K562 (cell line): ENCODE results near the gene CEBPE. TPM values are rescaled to one million over a fixed set of nuclear protein-coding genes. Genes with fewer than 3 reads are reported as not detected.

Source experiments
- ATAC-seq: fragments of 200-7000 bp; cut with Tn5 transposase; 3 replicates; pipeline ENCODE4 v1.9.1; 2020; ENCODE audit warnings: moderate library complexity
- BruUV-seq: library from RNA; stranded (reverse); fragments of 400-500 nt; replicated peaks from 2 replicates; lab custom pipeline; 2021; lab: Mats Ljungman, UMichigan
- CTCF ChIA-PET: fragments of 300-600 bp; formaldehyde crosslinking; extraction: SDS; loops from one replicate; lab custom pipeline; 2021; ENCODE audit warnings: low intra/inter-chr PET ratio; lab: Yijun Ruan, JAX
- POLR2A ChIA-PET: fragments of 300-600, 350-650 bp; sonication (Branson Sonifier 250); formaldehyde crosslinking; extraction: SDS; loops from one replicate; lab custom pipeline; 2021; ENCODE audit warnings: antibody characterized with exemption, inconsistent platforms; lab: Yijun Ruan, JAX
- DNase-seq, 4 experiments: peaks; one replicate each; pipeline versions ENCODE4 v3.0.0 to v3.0.0-alpha.2; 2011 to 2018; ENCODE audit warnings: low spot score in 3 of 4, mixed read lengths in 3 of 4; ENCODE audit errors: extremely low read depth in 1 of 4
- FAIRE-seq: peaks from 2 replicates; lab custom pipeline; 2011; peaks lifted over from hg19 to GRCh38; lab: Jason Lieb, UNC
- H2AFZ ChIP-seq: 2 replicates; pipeline ENCODE4 v1.6.0; 2011; ENCODE audit warnings: low read depth, low read length, control low read depth, inconsistent platforms
- H3K27ac ChIP-seq: fragments of 200-600 bp; 3 replicates; pipeline ENCODE4 v1.8.0; 2011; ENCODE audit warnings: low read depth, mild to moderate bottlenecking, control low read depth, inconsistent platforms, low read length, moderate library complexity, mixed read lengths; ENCODE audit errors: extremely low read depth
- H3K27me3 ChIP-seq, 2 experiments: fragments of 300-600 bp in 1 of 2; 2 replicates in 1 of 2; 3 replicates in 1 of 2; pipeline versions ENCODE4 v1.6.0 to v1.8.0; 2011; ENCODE audit warnings: inconsistent platforms in 2 of 2, low read length in 2 of 2, mild to moderate bottlenecking in 1 of 2, mixed read lengths in 1 of 2, moderate library complexity in 1 of 2; ENCODE audit not compliant: control insufficient read depth in 2 of 2, insufficient read depth in 2 of 2
- H3K36me3 ChIP-seq: fragments of 300-600 bp; 3 replicates; pipeline ENCODE4 v1.8.0; 2011; ENCODE audit warnings: mild to moderate bottlenecking, low read length, inconsistent platforms; ENCODE audit not compliant: control insufficient read depth, insufficient read depth
- H3K4me1 ChIP-seq, 2 experiments: fragments of 200-600 bp in 1 of 2; replicated peaks in 1 of 2; 2 replicates in 1 of 2; 3 replicates in 1 of 2; pipeline versions ENCODE4 v1.5.1 to v1.8.0; 2011; ENCODE audit warnings: inconsistent platforms in 2 of 2, low read length in 2 of 2, mild to moderate bottlenecking in 1 of 2, mixed read lengths in 1 of 2, moderate library complexity in 1 of 2; ENCODE audit not compliant: control insufficient read depth in 2 of 2, insufficient read depth in 2 of 2
- H3K4me2 ChIP-seq: 2 replicates; pipeline ENCODE4 v1.6.1; 2011; ENCODE audit warnings: low read length, control low read depth, inconsistent platforms, mixed read lengths; ENCODE audit not compliant: insufficient read depth
- H3K4me3 ChIP-seq: fragments of 200-600 bp; sonication (generic), shearing (Covaris generic); 2 replicates; pipeline ENCODE4 v1.5.1; 2016; ENCODE audit warnings: control low read depth, inconsistent platforms
- H3K79me2 ChIP-seq: fragments of 200-600 bp; 3 replicates; pipeline ENCODE4 v1.8.0; 2011; ENCODE audit warnings: low read length, inconsistent platforms; ENCODE audit not compliant: control insufficient read depth, insufficient read depth
- H3K9ac ChIP-seq, 2 experiments: 2 replicates each; pipeline versions ENCODE4 v1.6.0 to v1.6.1; 2011; ENCODE audit warnings: low read depth in 2 of 2, low read length in 2 of 2, control low read depth in 1 of 2, inconsistent platforms in 1 of 2, mild to moderate bottlenecking in 1 of 2, mixed read lengths in 1 of 2; ENCODE audit not compliant: insufficient read depth in 1 of 2
- H3K9me1 ChIP-seq: one replicate; pipeline ENCODE4 v1.6.0; 2011; ENCODE audit warnings: inconsistent platforms, mild to moderate bottlenecking, low read length, moderate library complexity; ENCODE audit not compliant: control insufficient read depth, insufficient read depth
- H3K9me3 ChIP-seq: replicated peaks from 2 replicates; pipeline ENCODE4 v1.5.1; 2011; ENCODE audit warnings: low read depth, low read length, inconsistent platforms; ENCODE audit not compliant: control insufficient read depth, insufficient read depth
- H4K20me1 ChIP-seq: replicated peaks from 2 replicates; pipeline ENCODE4 v1.6.1; 2011; ENCODE audit warnings: low read length, inconsistent platforms, mixed read lengths; ENCODE audit not compliant: control insufficient read depth, insufficient read depth
- CREB1 ChIP-seq, 2 experiments: sonication (generic) in 1 of 2; formaldehyde crosslinking in 1 of 2; IDR thresholded peaks; 2 replicates each; pipeline versions ENCODE4 v1.6.1 to v1.8.0; 2012 to 2022; ENCODE audit warnings: inconsistent platforms in 1 of 2, mild to moderate bottlenecking in 1 of 2, missing genetic modification reagents in 1 of 2, moderate library complexity in 1 of 2
- HCFC1 ChIP-seq: IDR thresholded peaks from 2 replicates; pipeline ENCODE4 v1.6.1; 2012; ENCODE audit warnings: low read depth, low read length, improper control_type of control experiment
- MGA ChIP-seq: fragments of 450-650 bp; IDR thresholded peaks from 2 replicates; pipeline ENCODE4 v1.6.1; 2016; ENCODE audit warnings: mild to moderate bottlenecking, moderate library complexity
- MYBL2 ChIP-seq, 2 experiments: fragments of 450-650 bp in 1 of 2; sonication (generic) in 1 of 2; formaldehyde crosslinking in 1 of 2; IDR thresholded peaks; 2 replicates each; pipeline versions ENCODE4 v1.6.1 to v1.8.1; 2017 to 2022; ENCODE audit warnings: borderline replicate concordance in 1 of 2, inconsistent platforms in 1 of 2, low read depth in 1 of 2, mild to moderate bottlenecking in 1 of 2, missing genetic modification reagents in 1 of 2, moderate library complexity in 1 of 2
- PHF8 ChIP-seq: fragments of 200-600 bp; sonication (generic); IDR thresholded peaks from 2 replicates; pipeline ENCODE4 v1.6.1; 2012; ENCODE audit warnings: mixed run types, mild to moderate bottlenecking, inconsistent platforms, low read length, moderate library complexity, borderline replicate concordance
- PTBP1 ChIP-seq: fragments of 200-400 bp; formaldehyde crosslinking; IDR thresholded peaks from 2 replicates; pipeline ENCODE4 v1.6.1; 2017; ENCODE audit warnings: low read depth, low read length
- TRIM28 ChIP-seq: fragments of 450-650 bp; IDR thresholded peaks from 2 replicates; pipeline ENCODE4 v1.6.1; 2017
- ZNF444 ChIP-seq: fragments of 250-450 bp; sonication (Bioruptor Pico); IDR thresholded peaks from 2 replicates; pipeline ENCODE4 v1.4.0; 2020; ENCODE audit warnings: mild to moderate bottlenecking, moderate library complexity
- WGBS: fragments of 100-300 bp; shearing (Covaris generic); methylation state at CpG from one replicate; pipeline ENCODE4 v1.1.6; 2016; ENCODE audit warnings: low coverage, mixed read lengths; ENCODE audit not compliant: insufficient coverage; ENCODE audit errors: missing lambda C conversion rate; 5-methylcytosine and 5-hydroxymethylcytosine counted together
- in situ Hi-C: fragments of 300-500 bp; cut with MboI; formaldehyde crosslinking; loops from 4 replicates; pipeline ENCODE4 v1.15.0; 2018; ENCODE audit warnings: inconsistent platforms, mixed read lengths
- intact Hi-C: fragments of 100-400 bp; cut with micrococcal nuclease; formaldehyde crosslinking; loops from 2 replicates; pipeline ENCODE4 v1.14.2; 2022
- polyA plus RNA-seq, 8 experiments: library from polyadenylated mRNA; depleted of rRNA in 4 of 8; stranded (reverse) in 5 of 8; unstranded in 3 of 8; fragments of >200 nt; fragmentation: Nextera tagmentation in 2 of 8; fragmentation: Illumina TruSeq in 1 of 8; extraction: Ambion mirVana in 2 of 8; extraction: Trizol in 1 of 8; gene quantifications; 2 replicates each; pipeline versions ENCODE4 v1.2.1 to v1.2.3, GENCODE V29; 2011 to 2014; ENCODE audit warnings: inconsistent platforms in 1 of 8, missing spikeins in 1 of 8
- total RNA-seq, 7 experiments: library from RNA; depleted of rRNA in 6 of 7; stranded (reverse); fragments of >200 nt in 6 of 7; fragmentation: Illumina TruSeq in 2 of 7; extraction: Trizol in 2 of 7; gene quantifications; 2 replicates each; pipeline versions ENCODE4 v1.2.1 to v1.2.3, GENCODE V29; 2011 to 2021; ENCODE audit warnings: low replicate concordance in 1 of 7

The CEBPE gene
- total and polyA plus RNA-seq, 9 of the 15 experiments (the other 6 are each of a cell fraction or from before 2014, with no cell fraction given): 0.09 to 0.15 (median 0.13) TPM; not detected in 6

- TSS peak; percentile 73 for BruUV-seq
- Histone ChIP-seq H3K9me3 (no peaks in the 10 kb centered on the region), H3K4me3 (peak within 1 kb of the TSS; percentile 83), H3K9me1 (no peaks in the 10 kb centered on the region), H3K4me1 (peaks cover 8 to 29% of the 10 kb centered on the region in 2 experiments; a peak in 4 of 5 replicates), H3K36me3 (peaks cover 57% of the 10 kb centered on the region), H3K27ac (peak within 1 kb of the TSS; percentile 98), H3K79me2 (peaks cover 76% of the 10 kb centered on the region), H3K4me2 (peak within 1 kb of the TSS; percentile 90), H4K20me1 (peaks cover 16% of the 10 kb centered on the region), H2AFZ (peak within 1 kb of the TSS; percentile 100), H3K27me3 (no peaks in the 10 kb centered on the region), H3K9ac (peak within 1 kb of the TSS; percentile 98 to 100)
- in situ Hi-C loops: no loop called here
- FAIRE-seq (peak; percentile 98), ATAC-seq (peak; percentile 91), DNase-seq (peak; percentile 88 to 99 (median 96))
- WGBS: under 1% methylated on average over 46 of the region's 46 CpGs
- ChIA-PET POLR2A (interaction anchor here (0.6 to 3.0 kb wide), 34 partner anchors 9 to 449 kb away, joined by 3 to 34 read pairs (median 4); partner anchors contain the start of genes CIROP, HAUS4, HOMEZ and IL25), CTCF (interaction anchor here (1.3 kb wide), 1 partner anchor 18 kb away, joined by 5 read pairs; no protein-coding TSS in a partner anchor)
- intact Hi-C loops: loop anchor here (2.0 kb wide), 1 partner anchor 17 kb away; no protein-coding TSS in a partner anchor
- TF ChIP-seq MGA: no peak; the same call in 1 of the 2 replicates
- TF ChIP-seq HCFC1: peak; percentile 25; the same call in 1 of the 2 replicates
- TF ChIP-seq PHF8: peak; percentile 75; the same call in 1 of the 2 replicates
- TF ChIP-seq MYBL2 (IDR thresholded peaks at IDR 0.05; ENCODE audit: low read depth): no peak
- no peak for TF ChIP-seq MYBL2 (CRISPR knock-in tag; IDR thresholded peaks at IDR 0.05; ENCODE audit: borderline replicate concordance)
- TF ChIP-seq ZNF444 (CRISPR knock-in tag): no peak
- TF ChIP-seq CREB1 (IDR thresholded peaks at IDR 0.05): no peak
- no peak for TF ChIP-seq CREB1 (CRISPR knock-in tag; IDR thresholded peaks at IDR 0.05)
- TF ChIP-seq TRIM28: no peak
- TF ChIP-seq PTBP1: no peak
Measured at GRCh38 chr14:23095196-23096108, 23.6 kb downstream of the CEBPE start, which contains the start of gene C14orf119. Gene C14orf119, plus strand, starts transcription at chr14:23095505. Its CDS starts 2,154 bp downstream, at chr14:23097659.
